GM13977 (cell line): ENCODE measurements around the gene CBX8.

Experiments
- DNase-seq: peaks from one replicate; pipeline ENCODE4 v3.0.0; 2012; ENCODE audit warnings: low spot score
- CTCF ChIP-seq: IDR thresholded peaks from 2 replicates; pipeline ENCODE4 v1.5.1; 2012; ENCODE audit warnings: mild to moderate bottlenecking, control low read depth; ENCODE audit not compliant: insufficient read depth; ENCODE audit errors: extremely low read depth, missing control alignments
- in situ Hi-C: fragments of 300-500 bp; cut with MboI; formaldehyde crosslinking; loops from one replicate; pipeline ENCODE4 v1.12.0; 2022; ENCODE audit warnings: low sequenced_read_pairs, low pct_unique_long_range_greater_than_20kb, mixed read lengths, inconsistent platforms; ENCODE audit not compliant: unreplicated experiment

The CBX8 gene

GRCh38 chr17:79785017-79785899, 11.6 kb downstream of the CBX8 start:
- in situ Hi-C loops: loop anchor here (25.0 kb wide), 1 partner anchor 177 kb away; no protein-coding TSS in a partner anchor
- no peak for TF ChIP-seq CTCF

GRCh38 chr17:79784353-79785016, 12.4 kb downstream of the CBX8 start:
- in situ Hi-C loops: loop anchor here (25.0 kb wide), 1 partner anchor 178 kb away; no protein-coding TSS in a partner anchor
- no peak for DNase-seq
- TF ChIP-seq CTCF: no peak

More at GRCh38 chr17:79785017-79785899, 11.6 kb downstream of the CBX8 start:
- no peak for DNase-seq

GRCh38 chr17:79783891-79784290, 13.0 kb downstream of the CBX8 start:
- in situ Hi-C loops: loop anchor here (25.0 kb wide), 1 partner anchor 178 kb away; no protein-coding TSS in a partner anchor
- no peak for DNase-seq
- no peak for TF ChIP-seq CTCF

- no peak for TF ChIP-seq CTCF
- in situ Hi-C loops: loop anchor here (25.0 kb wide), 1 partner anchor 180 kb away; no protein-coding TSS in a partner anchor
- no peak for DNase-seq
Observed at GRCh38 chr17:79781736-79782575, 14.9 kb downstream of the CBX8 start.

- no peak for DNase-seq
- no peak for TF ChIP-seq CTCF
- in situ Hi-C loops: loop anchor here (25.0 kb wide), 1 partner anchor 181 kb away; no protein-coding TSS in a partner anchor
Observed at GRCh38 chr17:79781012-79781650, 15.7 kb downstream of the CBX8 start.
